SH-SY5Y (cell line): Measurements from ENCODE around the gene BSN.

Source experiments
- GATA2 ChIP-seq: IDR thresholded peaks from 2 replicates; pipeline ENCODE4 v1.6.1; 2011; ENCODE audit warnings: mild to moderate bottlenecking, low read depth, low read length
- GATA3 ChIP-seq: IDR thresholded peaks from 2 replicates; pipeline ENCODE4 v1.6.1; 2011; ENCODE audit warnings: low read depth, mild to moderate bottlenecking, low read length, moderate library complexity

BSN gene

GRCh38 chr3:49671291-49672288 is 117.3 kb downstream of the BSN start:
- no peak for TF ChIP-seq GATA3
- no peak for TF ChIP-seq GATA2

- TF ChIP-seq GATA2 (no peak), GATA3 (no peak)
These were observed 118.9 kb downstream of the BSN start for GRCh38 chr3:49673121-49673714.

- TF ChIP-seq GATA3 = no peak
- no peak for TF ChIP-seq GATA2
These were observed 119.6 kb downstream of the BSN start, which contains the start of gene APEH for GRCh38 chr3:49673715-49674496. TSS of gene APEH (plus strand) at chr3:49674351. CDS start at chr3:49674402, 51 bp downstream.

- TF ChIP-seq GATA2 (no peak), GATA3 (no peak)
These were observed 120.3 kb downstream of the BSN start for GRCh38 chr3:49674497-49674983.

GRCh38 chr3:49675912-49676311 is 121.6 kb downstream of the BSN start:
- TF ChIP-seq GATA2 (no peak), GATA3 (no peak)

- no peak for TF ChIP-seq GATA2
- TF ChIP-seq GATA3 = no peak
These were observed 126.4 kb downstream of the BSN start for GRCh38 chr3:49680493-49681231.

- TF ChIP-seq GATA3 (no peak), GATA2 (no peak)
These were observed 126.9 kb downstream of the BSN start for GRCh38 chr3:49681232-49681522.

GRCh38 chr3:49681543-49681942 is 127.3 kb downstream of the BSN start:
- TF ChIP-seq GATA2 (no peak), GATA3 (no peak)

GRCh38 chr3:49683162-49683561 is 128.9 kb downstream of the BSN start:
- no peak for TF ChIP-seq GATA3
- no peak for TF ChIP-seq GATA2

- no peak; the same call in 1 of the 2 replicates for TF ChIP-seq GATA2
- TF ChIP-seq GATA3 = no peak
These were observed 135.0 kb downstream of the BSN start, which contains the start of the genes MST1 and RNF123 for GRCh38 chr3:49689046-49689907. TSS of gene MST1 (minus strand) at chr3:49689474. CDS start at chr3:49688691, 783 bp downstream. TSS of gene RNF123 (plus strand) at chr3:49689557. CDS start at chr3:49691166, 1,609 bp downstream.

- TF ChIP-seq GATA2 (no peak), GATA3 (no peak)
These were observed 145.2 kb downstream of the BSN start for GRCh38 chr3:49699281-49699979.

- TF ChIP-seq GATA3 (no peak), GATA2 (no peak)
These were observed 145.7 kb downstream of the BSN start for GRCh38 chr3:49700014-49700413.
